WERI-Rb-1 (cell line): Measurements from ENCODE around the gene POLR1G.
"Not testable (repeated sequence)": the region's sequence is repeated elsewhere in the genome, so short reads cannot be mapped to it uniquely, and the experiment has no call there.

ENCODE experiments used
- DNase-seq: peaks from one replicate; pipeline ENCODE4 v3.0.0-alpha.2; 2020
- H3K27ac ChIP-seq: fragments of 250-450 bp; sonication (Bioruptor Pico); 2 replicates; pipeline ENCODE4 v1.5.1; 2020; ENCODE audit warnings: mild to moderate bottlenecking, moderate library complexity
- H3K27me3 ChIP-seq: fragments of 250-450 bp; sonication (Bioruptor Pico); 2 replicates; pipeline ENCODE4 v1.5.1; 2021; ENCODE audit warnings: mild to moderate bottlenecking, low read depth, moderate library complexity; ENCODE audit not compliant: insufficient read depth, severe bottlenecking
- H3K36me3 ChIP-seq: fragments of 250-450 bp; sonication (Bioruptor Pico); 2 replicates; pipeline ENCODE4 v1.5.1; 2020; ENCODE audit warnings: mild to moderate bottlenecking, moderate library complexity
- H3K4me3 ChIP-seq: 2 replicates; pipeline ENCODE4 v1.5.1; 2011; ENCODE audit warnings: low read depth, mild to moderate bottlenecking, control low read depth, low read length
- H3K9me3 ChIP-seq: fragments of 250-450 bp; sonication (Bioruptor Pico); 2 replicates; pipeline ENCODE4 v1.5.1; 2021; ENCODE audit warnings: mild to moderate bottlenecking, moderate library complexity; ENCODE audit not compliant: severe bottlenecking
- CTCF ChIP-seq: IDR thresholded peaks from 2 replicates; pipeline ENCODE4 v1.5.1; 2011; ENCODE audit warnings: low read depth, mild to moderate bottlenecking, control low read depth, inconsistent platforms, low read length

Gene POLR1G

GRCh38 chr19:45407091-45407375, 589 bp downstream of the POLR1G start:
- no peaks in the 10 kb centered on the region for H3K27me3 ChIP-seq
- no peak for TF ChIP-seq CTCF
- H3K36me3 ChIP-seq, result peaks cover 5% of the 10 kb centered on the region; the same call in 1 of the 2 replicates
- peak overlapping the region; percentile 95 for H3K4me3 ChIP-seq
- H3K27ac ChIP-seq, result no peak overlapping the region; the same call in 1 of the 2 replicates
- no peak for DNase-seq
- H3K9me3 ChIP-seq, result no peaks in the 10 kb centered on the region

GRCh38 chr19:45407585-45407984, 1.1 kb downstream of the POLR1G start:
- DNase-seq, H3K9me3 ChIP-seq, H3K36me3 ChIP-seq, H3K27me3 ChIP-seq, H3K27ac ChIP-seq, H3K4me3 ChIP-seq: not testable (repeated sequence)

DNA sequence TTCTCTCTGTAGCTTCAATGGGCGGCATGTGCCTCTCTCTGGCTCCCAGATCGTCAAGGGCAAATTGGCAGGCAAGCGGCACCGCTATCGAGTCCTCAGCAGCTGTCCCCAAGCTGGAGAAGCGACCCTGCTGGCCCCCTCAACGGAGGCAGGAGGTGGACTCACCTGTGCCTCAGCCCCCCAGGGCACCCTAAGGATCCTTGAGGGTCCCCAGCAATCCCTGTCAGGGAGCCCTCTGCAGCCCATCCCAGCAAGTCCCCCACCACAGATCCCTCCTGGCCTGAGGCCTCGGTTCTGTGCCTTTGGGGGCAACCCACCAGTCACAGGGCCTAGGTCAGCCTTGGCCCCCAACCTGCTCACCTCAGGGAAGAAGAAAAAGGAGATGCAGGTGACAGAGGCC, 1.7 kb downstream of the POLR1G start:
- Histone ChIP-seq H3K36me3 (peaks cover 12% of the 10 kb centered on the region; the same call in 1 of the 2 replicates), H3K27me3 (no peaks in the 10 kb centered on the region), H3K4me3 (no peak overlapping the region), H3K27ac (no peak overlapping the region), H3K9me3 (no peaks in the 10 kb centered on the region)
- no peak for TF ChIP-seq CTCF
- no peak for DNase-seq

DNA sequence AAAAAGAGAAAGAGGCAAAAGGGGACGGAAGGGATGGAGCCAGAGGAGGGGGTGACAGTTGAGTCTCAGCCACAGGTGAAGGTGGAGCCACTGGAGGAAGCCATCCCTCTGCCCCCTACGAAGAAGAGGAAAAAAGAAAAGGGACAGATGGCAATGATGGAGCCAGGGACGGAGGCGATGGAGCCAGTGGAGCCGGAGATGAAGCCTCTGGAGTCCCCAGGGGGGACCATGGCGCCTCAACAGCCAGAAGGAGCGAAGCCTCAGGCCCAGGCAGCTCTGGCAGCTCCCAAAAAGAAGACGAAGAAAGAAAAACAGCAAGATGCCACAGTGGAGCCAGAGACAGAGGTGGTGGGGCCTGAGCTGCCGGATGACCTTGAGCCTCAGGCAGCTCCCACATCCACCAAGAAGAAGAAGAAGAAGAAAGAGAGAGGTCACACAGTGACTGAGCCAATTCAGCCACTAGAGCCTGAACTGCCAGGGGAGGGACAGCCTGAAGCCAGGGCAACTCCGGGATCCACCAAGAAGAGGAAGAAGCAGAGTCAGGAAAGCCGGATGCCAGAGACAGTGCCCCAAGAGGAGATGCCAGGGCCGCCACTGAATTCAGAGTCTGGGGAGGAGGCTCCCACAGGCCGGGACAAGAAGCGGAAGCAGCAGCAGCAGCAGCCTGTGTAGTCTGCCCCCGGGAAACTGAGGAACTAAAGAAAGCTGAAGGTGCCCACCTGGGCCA, 2.5 kb downstream of the POLR1G start:
- peaks cover 21% of the 10 kb centered on the region for H3K36me3 ChIP-seq
- H3K27me3 ChIP-seq, result no peaks in the 10 kb centered on the region
- TF ChIP-seq CTCF, result no peak
- no peaks in the 10 kb centered on the region for H3K9me3 ChIP-seq
- no peak overlapping the region for H3K4me3 ChIP-seq
- DNase-seq, result no peak
- no peak overlapping the region for H3K27ac ChIP-seq

DNA sequence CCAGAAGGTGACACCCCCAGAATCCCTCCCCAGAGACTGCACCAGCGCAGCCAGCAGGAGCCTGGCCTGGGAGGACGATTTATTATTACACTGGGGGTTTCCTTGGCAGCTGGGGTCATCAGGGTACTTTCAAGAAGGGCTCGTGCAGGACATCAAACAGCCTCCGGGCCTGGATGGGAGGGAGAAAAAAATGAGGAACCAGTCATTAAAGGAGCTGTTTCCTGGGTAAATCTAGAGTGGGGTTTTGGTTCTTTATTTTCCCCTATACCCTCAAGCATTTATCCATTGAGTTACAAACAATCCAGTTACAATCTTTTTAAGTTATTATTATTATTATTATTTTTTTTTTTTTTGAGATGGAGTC, 3.1 kb downstream of the POLR1G start:
- H3K9me3 ChIP-seq, result no peaks in the 10 kb centered on the region
- DNase-seq, result no peak
- H3K4me3 ChIP-seq, result no peak overlapping the region
- H3K27ac ChIP-seq, result no peak overlapping the region
- TF ChIP-seq CTCF, result no peak
- peaks cover 26% of the 10 kb centered on the region for H3K36me3 ChIP-seq
- no peaks in the 10 kb centered on the region for H3K27me3 ChIP-seq

GRCh38 chr19:45410330-45410729, 3.9 kb downstream of the POLR1G start:
- not testable (repeated sequence) for H3K9me3 ChIP-seq, DNase-seq, H3K4me3 ChIP-seq, H3K27ac ChIP-seq, H3K27me3 ChIP-seq
- peaks cover 31% of the 10 kb centered on the region for H3K36me3 ChIP-seq

DNA sequence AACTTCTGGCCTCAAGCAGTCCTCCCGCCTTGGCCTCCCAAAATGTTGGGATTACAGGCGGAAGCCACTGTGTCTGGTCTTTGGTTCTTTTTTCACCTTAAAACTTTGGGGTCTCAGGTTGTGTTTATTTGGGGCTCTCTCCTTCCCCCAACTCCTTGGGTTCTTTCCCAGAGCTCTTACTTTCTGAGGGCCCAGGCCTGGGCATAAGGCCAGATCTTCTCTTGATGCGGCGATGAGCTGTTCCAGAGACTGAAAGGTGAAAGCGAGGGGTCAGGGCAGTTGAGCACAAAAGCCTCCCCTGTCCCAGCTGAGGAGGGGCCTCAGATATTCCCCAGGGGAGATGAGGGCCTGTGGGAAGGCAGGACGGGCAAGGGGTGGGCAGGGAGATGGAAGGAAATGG, 7.1 kb downstream of the POLR1G start:
- Histone ChIP-seq H3K4me3 (no peak overlapping the region), H3K27me3 (no peaks in the 10 kb centered on the region), H3K36me3 (peaks cover 48% of the 10 kb centered on the region), H3K27ac (no peak overlapping the region), H3K9me3 (no peaks in the 10 kb centered on the region)
- no peak for TF ChIP-seq CTCF
- DNase-seq, result no peak
